Muscle of leg (tissue), 11 donors: ENCODE measurements around the gene RAP1GAP. TPM values are rescaled to one million over a fixed set of nuclear protein-coding genes. Genes with fewer than 3 reads are reported as not detected.

Experiments
- DNase-seq: peaks from one replicate; pipeline ENCODE4 v3.0.0; 2013
- H3K27ac ChIP-seq: one replicate; pipeline ENCODE4 v1.5.1; 2013; ENCODE audit warnings: mild to moderate bottlenecking, low read length, control low read depth
- H3K27me3 ChIP-seq: one replicate; pipeline ENCODE4 v1.6.1; 2013; ENCODE audit warnings: low read length; ENCODE audit not compliant: control insufficient read depth, insufficient read depth
- H3K36me3 ChIP-seq: one replicate; pipeline ENCODE4 v1.6.1; 2013; ENCODE audit warnings: low read length; ENCODE audit not compliant: control insufficient read depth, insufficient read depth
- H3K4me1 ChIP-seq: one replicate; pipeline ENCODE4 v1.6.1; 2013; ENCODE audit warnings: low read length; ENCODE audit not compliant: control insufficient read depth, insufficient read depth
- H3K4me3 ChIP-seq: one replicate; pipeline ENCODE4 v1.5.1; 2013; ENCODE audit warnings: low read length, control low read depth
- H3K9me3 ChIP-seq: replicated peaks from 2 replicates; pipeline ENCODE4 v1.6.1; 2013; ENCODE audit warnings: low read depth, low read length; ENCODE audit not compliant: control insufficient read depth
- WGBS: methylation state at CpG from one replicate; pipeline ENCODE4 v1.1.5; 2013; ENCODE audit warnings: missing lambda C conversion rate; ENCODE audit not compliant: insufficient coverage; 5-methylcytosine and 5-hydroxymethylcytosine counted together
- polyA plus RNA-seq, 8 donors: library from polyadenylated mRNA; unstranded; fragments of 120-200 nt; gene quantifications; one replicate each; pipeline versions ENCODE4 v1.2.1 to v1.2.3, GENCODE V29; 2013; ENCODE audit warnings: inconsistent platforms in 1 of 8, low replicate concordance in 1 of 8; ENCODE audit not compliant: insufficient read length in 8 of 8, insufficient read depth in 1 of 8
- total RNA-seq: library from RNA; stranded (reverse); fragments of 120-200 nt; gene quantifications from one replicate; pipeline ENCODE4 v1.2.4, GENCODE V29; 2013

RAP1GAP gene
- total and polyA plus RNA-seq, 9 donors = 0.62 to 4.9 (median 1.8) TPM

DNA sequence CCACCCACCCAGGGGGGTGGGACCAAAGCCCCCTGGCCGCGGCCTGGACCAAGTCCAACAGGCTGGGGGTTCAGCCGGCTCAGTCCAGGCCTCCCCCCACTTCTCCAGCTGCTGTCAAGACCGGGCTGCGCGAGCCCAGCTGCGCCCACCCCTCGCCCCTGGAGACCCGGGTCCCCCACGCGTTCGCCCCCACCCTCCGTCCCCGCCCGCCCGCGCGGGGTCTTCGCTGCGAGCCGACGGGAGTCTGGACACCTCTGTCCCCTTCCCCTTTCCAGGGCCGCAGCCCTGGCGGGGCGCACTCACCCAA lies 253 bp downstream of the RAP1GAP start:
- peaks cover 63% of the 10 kb centered on the region for H3K27me3 ChIP-seq
- H3K4me1 ChIP-seq = peaks cover 38% of the 10 kb centered on the region
- DNase-seq = no peak
- H3K9me3 ChIP-seq = no peaks in the 10 kb centered on the region
- no peak overlapping the region for H3K4me3 ChIP-seq
- under 1% methylated on average over 24 of the region's 25 CpGs for WGBS
- no peaks in the 10 kb centered on the region for H3K36me3 ChIP-seq
- no peak overlapping the region for H3K27ac ChIP-seq

DNA sequence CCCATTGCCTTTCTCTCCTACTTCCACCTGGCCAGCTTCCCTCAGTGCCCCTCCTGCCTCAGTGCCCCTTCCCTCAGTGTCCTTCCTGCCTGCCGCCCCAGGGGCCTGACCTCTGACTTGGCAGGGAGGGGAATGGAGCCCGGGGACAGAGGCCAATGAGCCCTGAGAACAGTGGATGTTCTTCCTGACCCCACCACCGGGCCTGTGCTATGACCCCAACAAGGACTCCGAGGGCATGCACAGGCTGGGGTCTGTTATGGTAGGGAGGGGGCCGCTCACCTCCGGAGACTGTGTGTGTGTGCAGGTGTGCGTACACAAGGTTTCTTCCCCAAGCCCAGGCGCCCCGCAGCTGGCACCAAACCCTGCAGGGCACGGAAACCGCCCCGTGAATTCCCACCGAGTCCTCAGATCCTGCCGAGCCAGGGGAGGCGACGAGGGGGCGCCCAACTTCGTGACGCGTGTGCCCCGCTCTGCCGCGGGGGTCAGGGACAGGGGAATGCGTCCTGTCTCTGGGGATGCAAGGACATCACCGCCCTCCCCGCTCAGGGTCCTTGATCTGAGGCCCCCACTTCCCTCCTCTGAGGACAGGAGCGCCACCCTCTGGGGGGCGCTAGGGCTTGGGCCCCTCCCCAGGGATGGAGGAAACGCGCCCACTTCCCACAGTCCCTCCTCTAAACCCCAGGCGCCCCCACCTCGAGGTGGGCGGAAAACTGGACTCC lies 766 bp downstream of the RAP1GAP start:
- Histone ChIP-seq H3K27ac (no peak overlapping the region), H3K9me3 (no peaks in the 10 kb centered on the region), H3K36me3 (no peaks in the 10 kb centered on the region), H3K27me3 (peaks cover 67% of the 10 kb centered on the region), H3K4me1 (peaks cover 33% of the 10 kb centered on the region), H3K4me3 (no peak overlapping the region)
- 3% methylated on average over 29 of the region's 33 CpGs for WGBS
- DNase-seq = no peak

DNA sequence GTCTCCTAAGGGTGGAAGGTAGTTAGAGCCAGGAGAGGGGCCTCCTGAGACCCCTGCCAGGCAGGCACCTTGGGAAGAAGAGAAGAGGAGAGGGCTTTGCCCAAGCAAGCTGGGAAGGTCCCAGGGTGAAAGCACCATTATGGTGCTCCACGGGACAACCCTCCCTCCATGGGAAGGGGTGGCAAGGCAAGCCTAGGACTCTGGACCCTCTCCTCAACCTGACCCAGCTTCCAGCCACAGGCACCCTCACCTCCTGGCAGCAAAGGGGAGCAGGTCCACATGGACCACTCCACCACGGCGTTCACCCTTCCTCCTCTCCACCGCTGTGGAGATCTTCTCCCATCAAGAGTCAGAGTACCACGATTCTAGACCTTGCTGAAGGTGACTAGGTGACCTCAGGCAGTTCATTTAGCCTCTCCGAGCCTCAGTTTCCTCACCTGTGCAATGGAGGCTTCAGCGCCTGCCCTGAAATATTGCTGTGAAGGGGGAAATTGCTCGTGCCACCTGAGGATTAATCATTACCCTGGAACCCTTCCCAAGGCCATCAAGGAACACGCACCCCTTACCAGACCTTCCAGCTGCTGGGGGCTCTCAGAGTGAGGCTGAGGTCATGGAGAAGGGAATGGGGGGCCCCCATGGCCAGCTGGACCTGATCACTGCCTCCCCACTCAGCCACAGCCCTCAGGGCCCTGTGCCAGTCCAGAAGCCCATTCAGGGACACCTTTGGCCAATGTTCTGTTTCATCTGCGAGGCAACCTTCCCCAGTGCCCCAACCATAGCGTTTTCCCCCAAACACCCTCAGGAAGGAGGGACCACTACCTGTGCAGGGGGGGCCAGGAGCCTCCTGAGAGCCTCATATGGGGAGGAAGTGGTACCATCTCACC lies 1.6 kb downstream of the RAP1GAP start:
- WGBS = 78% methylated on average over 3 of the region's 11 CpGs
- Histone ChIP-seq H3K9me3 (no peaks in the 10 kb centered on the region), H3K27me3 (peaks cover 70% of the 10 kb centered on the region), H3K36me3 (no peaks in the 10 kb centered on the region), H3K4me1 (peaks cover 25% of the 10 kb centered on the region), H3K27ac (no peak overlapping the region), H3K4me3 (no peak overlapping the region)
- DNase-seq = no peak

DNA sequence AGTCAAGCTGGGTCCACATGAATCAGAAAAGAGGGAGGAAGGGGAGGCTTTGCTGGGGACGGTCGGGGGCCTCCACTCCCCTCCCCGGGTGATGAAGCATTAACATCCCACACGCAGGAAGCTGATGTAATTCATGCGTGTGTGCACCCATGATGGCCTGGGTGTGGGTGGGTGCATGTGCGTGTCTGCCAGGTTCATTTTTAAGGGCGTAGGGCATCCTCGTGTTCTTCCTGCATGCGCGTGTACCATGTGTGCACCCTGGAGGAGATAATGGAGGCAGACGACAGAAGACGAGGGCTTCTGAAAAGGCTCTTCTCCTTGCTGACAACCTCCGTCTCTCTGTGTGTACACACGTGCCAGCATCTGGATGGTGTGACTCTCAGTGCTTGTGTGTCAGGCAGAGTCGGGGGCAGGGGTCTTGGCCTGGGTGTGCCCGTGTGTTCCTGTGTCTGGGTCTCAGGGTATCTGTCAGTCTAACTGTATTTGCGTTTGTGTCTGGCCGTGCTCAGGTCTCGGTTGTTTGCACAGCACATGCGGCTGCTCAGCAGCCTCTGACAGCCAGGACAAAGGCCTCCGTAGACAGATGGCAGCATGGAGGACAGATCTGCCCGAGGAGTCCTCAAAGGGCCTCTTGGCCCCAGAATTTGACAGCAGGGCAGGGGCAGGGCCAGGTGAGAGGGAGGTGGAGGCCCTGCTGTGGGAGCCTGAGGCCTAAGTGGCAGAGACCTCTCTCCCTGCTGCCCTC lies 2.4 kb downstream of the RAP1GAP start:
- Histone ChIP-seq H3K4me1 (peaks cover 17% of the 10 kb centered on the region), H3K4me3 (no peak overlapping the region), H3K9me3 (no peaks in the 10 kb centered on the region), H3K36me3 (no peaks in the 10 kb centered on the region), H3K27me3 (peaks cover 74% of the 10 kb centered on the region), H3K27ac (no peak overlapping the region)
- WGBS = 58% methylated on average over 15 of the region's 22 CpGs
- DNase-seq = no peak

DNA sequence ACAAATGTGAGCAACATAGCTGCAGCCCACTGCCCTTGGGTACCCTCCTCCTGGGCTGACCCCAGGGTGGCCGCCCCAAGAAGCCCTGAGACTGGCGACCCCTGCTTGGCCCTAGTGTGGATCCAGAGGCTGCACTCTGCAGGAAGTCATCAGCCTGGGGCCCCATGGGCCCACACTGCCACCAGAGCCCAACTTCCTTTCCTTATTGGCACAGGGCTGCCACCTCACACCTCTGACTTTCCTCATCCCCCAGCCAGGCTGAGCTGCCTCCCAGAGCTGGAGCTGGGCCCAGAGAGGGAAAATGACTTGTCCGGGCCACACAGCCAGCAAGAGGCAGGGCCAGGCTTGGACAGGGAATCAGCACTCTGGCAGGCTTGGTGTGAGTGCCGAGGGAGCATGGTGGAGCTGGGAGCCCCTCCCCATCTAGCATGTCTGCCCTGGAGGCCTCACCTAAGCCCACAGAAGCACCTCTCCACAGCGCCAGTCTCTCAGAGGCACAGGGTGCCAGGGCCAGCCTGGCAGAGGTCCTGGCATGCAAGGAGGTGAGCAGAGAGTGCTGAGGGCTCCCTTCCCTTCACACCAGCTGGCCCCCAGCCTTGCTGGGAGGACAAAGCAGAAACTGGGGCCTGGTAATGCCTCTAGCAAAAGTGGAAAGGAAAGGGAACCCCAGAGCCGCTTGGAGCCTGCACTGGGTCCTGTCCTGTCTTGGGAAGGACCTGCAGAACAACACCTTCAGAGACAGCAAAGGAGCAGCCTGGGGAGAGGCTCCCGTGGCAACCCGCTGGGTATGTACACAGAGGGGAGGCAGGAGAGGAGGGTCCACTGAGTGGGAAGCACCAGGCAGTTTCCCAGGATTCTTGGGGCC lies 3.2 kb downstream of the RAP1GAP start:
- Histone ChIP-seq H3K27ac (no peak overlapping the region), H3K4me1 (peaks cover 14% of the 10 kb centered on the region), H3K27me3 (peaks cover 69% of the 10 kb centered on the region), H3K36me3 (no peaks in the 10 kb centered on the region), H3K4me3 (no peak overlapping the region), H3K9me3 (no peaks in the 10 kb centered on the region)
- WGBS = 50% methylated on average over 6 of the region's 8 CpGs
- DNase-seq = no peak

DNA sequence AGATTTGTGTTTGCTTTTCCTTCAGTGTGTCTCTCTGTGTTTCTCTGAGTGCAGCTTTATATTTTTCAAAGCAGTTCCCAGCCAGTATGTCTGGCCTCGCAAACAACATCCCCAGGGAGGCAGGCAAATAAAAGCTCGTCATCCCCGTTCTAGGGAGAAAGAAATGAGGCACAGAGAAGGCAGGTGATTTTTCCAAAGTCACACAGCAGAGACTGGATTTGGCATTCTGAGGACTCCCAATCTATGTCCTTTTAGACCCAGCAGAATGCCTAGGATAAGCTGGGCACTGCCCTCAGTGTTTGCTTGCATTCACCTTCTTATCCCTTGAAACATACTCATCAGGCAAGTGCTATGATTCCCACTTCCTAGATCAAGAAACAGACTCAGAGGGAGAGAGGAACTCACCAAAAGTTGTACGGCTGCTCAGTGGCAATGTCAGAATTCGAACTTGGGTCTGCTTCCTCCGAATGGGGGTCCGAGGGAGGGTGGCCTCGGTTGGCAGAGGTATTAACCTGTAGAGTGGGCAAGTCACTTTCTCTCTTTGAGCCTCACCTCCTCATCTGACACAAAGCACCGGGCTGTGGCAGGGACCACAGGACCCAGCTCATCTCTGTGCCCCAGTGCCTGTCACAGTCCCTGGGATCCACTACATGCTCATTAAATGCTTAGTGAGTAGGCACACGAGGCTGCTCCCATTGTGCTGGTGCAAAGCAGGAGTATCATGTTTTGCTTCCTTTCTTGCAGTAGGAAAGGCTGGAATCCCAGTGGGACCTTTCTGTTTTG lies 4.2 kb downstream of the RAP1GAP start:
- no peak for DNase-seq
- Histone ChIP-seq H3K27ac (no peak overlapping the region), H3K4me1 (peaks cover 13% of the 10 kb centered on the region), H3K4me3 (no peak overlapping the region), H3K9me3 (no peaks in the 10 kb centered on the region), H3K27me3 (peaks cover 68% of the 10 kb centered on the region), H3K36me3 (no peaks in the 10 kb centered on the region)
- 83% methylated on average over 1 of the region's 10 CpGs for WGBS

DNA sequence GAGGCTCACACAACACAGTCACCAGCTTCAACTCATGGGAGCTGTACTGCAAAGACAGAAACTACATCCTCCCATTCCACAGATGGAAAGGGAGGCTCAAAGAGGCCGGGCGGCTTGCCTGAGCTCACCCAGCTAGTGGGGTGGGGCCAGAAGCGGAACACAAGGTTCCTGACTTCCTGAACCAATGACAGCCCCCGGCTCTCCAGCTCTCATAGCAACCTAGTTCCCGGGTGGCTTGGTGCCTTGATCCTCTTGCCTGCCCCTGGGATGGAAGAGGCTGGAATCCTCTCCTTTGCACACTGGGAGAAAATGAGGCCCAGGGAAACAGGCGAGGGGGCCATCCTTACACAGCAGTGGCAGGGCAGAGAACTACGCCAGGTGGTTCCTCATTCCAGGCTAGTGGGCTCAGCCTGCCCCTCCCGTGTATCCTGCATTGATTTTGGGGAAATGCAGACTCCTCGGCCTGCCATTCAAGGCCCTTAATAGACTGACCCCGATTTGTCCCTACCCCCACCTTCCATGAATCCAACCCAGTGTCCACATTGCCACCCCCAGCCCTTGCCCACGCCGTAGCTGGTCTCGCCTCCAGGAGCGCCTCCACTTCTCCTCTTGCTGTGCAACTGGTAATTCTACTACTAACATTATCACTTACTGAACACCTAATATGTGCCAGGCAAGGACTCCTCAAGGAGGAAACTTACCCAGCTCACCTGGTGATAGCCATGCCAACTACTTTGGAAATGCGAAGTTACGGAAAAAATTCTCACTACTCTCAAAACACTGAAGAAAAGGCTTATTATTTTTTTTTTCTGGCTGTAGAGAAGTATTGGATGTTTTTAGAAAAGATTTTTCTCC lies 5.0 kb downstream of the RAP1GAP start:
- DNase-seq = no peak
- Histone ChIP-seq H3K4me1 (peaks cover 8% of the 10 kb centered on the region), H3K27ac (no peak overlapping the region), H3K36me3 (no peaks in the 10 kb centered on the region), H3K9me3 (no peaks in the 10 kb centered on the region), H3K4me3 (no peak overlapping the region), H3K27me3 (peaks cover 67% of the 10 kb centered on the region)
- 67% methylated on average over 11 of the region's 16 CpGs for WGBS

DNA sequence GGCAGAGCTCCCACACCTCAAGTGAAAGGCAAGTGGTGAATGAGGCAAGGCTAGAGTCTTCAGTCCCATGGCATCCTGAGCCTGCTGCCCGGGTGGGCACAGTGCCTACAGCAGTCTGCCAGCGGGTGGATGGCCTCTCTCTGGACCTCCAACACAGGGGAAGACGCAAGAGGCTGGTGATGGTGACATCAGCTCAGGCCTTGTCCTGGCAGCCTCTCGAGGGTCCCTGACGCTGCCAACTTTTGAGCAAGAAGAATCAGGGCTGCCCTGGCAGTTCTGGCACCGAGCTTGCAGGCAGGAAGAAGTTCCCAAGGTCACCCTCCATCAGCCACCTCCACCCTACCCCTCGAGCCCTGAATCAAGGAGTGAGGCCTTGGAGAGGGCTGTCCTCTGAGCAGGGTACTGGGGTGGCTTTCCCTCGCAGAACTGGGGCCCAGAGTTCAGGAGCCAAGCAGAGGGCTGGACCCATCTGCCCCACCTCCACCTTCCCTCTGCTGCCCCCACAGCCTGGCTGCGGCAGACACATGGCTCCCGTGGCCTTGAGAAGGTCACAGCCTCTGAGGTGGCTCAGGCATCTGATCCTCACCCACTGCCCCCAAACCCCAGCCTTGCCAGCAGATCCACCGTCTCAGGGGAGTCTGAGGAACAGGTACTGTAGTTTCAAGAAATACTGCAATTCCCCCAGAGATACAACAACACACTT lies 5.8 kb downstream of the RAP1GAP start:
- H3K4me1 ChIP-seq = peaks cover 3% of the 10 kb centered on the region
- no peaks in the 10 kb centered on the region for H3K36me3 ChIP-seq
- no peak for DNase-seq
- no peak overlapping the region for H3K4me3 ChIP-seq
- H3K27ac ChIP-seq = no peak overlapping the region
- peaks cover 60% of the 10 kb centered on the region for H3K27me3 ChIP-seq
- 84% methylated on average over 6 of the region's 11 CpGs for WGBS
- no peaks in the 10 kb centered on the region for H3K9me3 ChIP-seq
